Loucy (cell line): ENCODE results near the gene PHYHIPL.

Experiments used
- CTCF ChIP-seq: fragments of 200-600 bp; sonication (generic); conservative IDR thresholded peaks from 2 replicates; pipeline ENCODE4 v1.5.1; 2014; ENCODE audit warnings: mild to moderate bottlenecking, antibody characterized with exemption, low read length
- EZH2phosphoT487 ChIP-seq: fragments of 200-600 bp; IDR thresholded peaks from 2 replicates; pipeline ENCODE4 v1.6.1; 2018; ENCODE audit warnings: antibody characterized with exemption, mild to moderate bottlenecking, moderate library complexity, borderline replicate concordance

- no peak for TF ChIP-seq EZH2phosphoT487
- TF ChIP-seq CTCF, result no peak
These were observed 79.0 kb downstream of the PHYHIPL start for GRCh38 chr10:59255463-59255862.
